ENCODE measurements around the gene NIPSNAP2. TPM values are rescaled to one million over a fixed set of nuclear protein-coding genes. Genes with fewer than 3 reads are reported as not detected.

Gene NIPSNAP2
- polyA plus RNA-seq, 1 of the 3 experiments (the other 2 are of a cell fraction): 57.5 TPM

DNA sequence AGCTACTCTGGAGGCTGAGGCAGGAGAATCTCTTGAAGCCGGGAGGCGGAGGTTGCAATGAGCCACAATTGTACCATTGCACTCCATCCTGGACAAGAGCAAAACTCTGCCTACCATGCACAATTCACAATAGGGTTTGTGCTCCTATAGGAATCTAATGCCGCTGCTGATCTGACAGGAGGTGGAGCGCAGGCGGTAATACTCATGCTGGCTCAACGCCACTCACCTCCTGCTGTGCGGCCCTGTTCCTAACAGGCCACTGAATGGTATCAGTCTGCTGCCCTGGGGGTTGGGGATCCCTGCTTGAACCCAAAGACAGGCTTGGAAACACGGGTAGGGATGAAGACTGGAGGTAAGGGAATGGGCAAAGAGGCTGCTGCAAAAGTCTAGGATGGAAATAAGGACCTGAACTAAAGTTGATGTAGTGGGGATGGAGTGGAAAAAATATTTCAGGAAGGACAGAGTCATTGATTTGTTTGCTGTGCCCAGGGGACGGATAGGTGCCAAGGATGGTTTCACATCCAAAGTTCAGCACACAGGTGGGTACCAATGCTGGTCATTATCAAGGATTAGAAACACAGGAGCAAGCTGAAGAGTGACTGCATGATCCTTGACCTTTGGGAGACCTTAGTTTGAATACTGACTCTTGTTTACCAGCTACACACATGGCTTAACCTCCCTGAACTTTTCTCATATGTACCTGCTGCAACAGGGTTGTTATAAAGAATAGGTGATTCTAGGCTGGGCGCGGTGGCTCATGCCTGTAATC is 10.5 kb upstream of the NIPSNAP2 start:
- Histone ChIP-seq H3K9me2 (no peaks in the 10 kb centered on the region), H3F3A (replicated peaks; ENCODE audit: insufficient read depth) (peaks cover 7% of the 10 kb centered on the region), H2AFZ (ENCODE audit: low read depth) (no peak overlapping the region), H4K20me1 (ENCODE audit: insufficient read depth) (no peaks in the 10 kb centered on the region), H3K9ac (no peak overlapping the region), H3K79me2 (ENCODE audit: insufficient read depth) (peaks cover 25% of the 10 kb centered on the region), H3K4me3 (ENCODE audit: low read depth in 2 of 2, low read length in 1 of 2) (no peak overlapping the region), H3K4me2 (no peak overlapping the region), H3K9me3 (no peaks in the 10 kb centered on the region), H3K27me3 (ENCODE audit: insufficient read depth) (no peaks in the 10 kb centered on the region), H3K4me1 (ENCODE audit: control insufficient read depth in 1 of 2, insufficient read depth in 2 of 2, low read depth in 1 of 2, low read length in 1 of 2) (peaks cover 0 to 6% of the 10 kb centered on the region in 2 experiments; a peak in 2 of 4 replicates), H3K36me3 (replicated peaks in 1 of 2; ENCODE audit: control insufficient read depth in 1 of 2, insufficient read depth in 2 of 2, low read length in 1 of 2) (peaks cover 12 to 28% of the 10 kb centered on the region in 2 experiments), H3K27ac (ENCODE audit: low read depth in 2 of 2, low read length in 1 of 2) (no peak overlapping the region)
- CTCF ChIA-PET: interaction anchor here (2.8 kb wide), 1 partner anchor 11 kb away, joined by 28 read pairs; the partner anchor contains the start of gene NIPSNAP2
- POLR2A ChIA-PET: no interaction called here
- 94% methylated on average over 11 of the region's 11 CpGs for WGBS (ENCODE audit: low lambda C conversion rate)
- DNase-seq: no peak
- no peak for TF ChIP-seq FOSL2 (IDR thresholded peaks at IDR 0.05; ENCODE audit: borderline replicate concordance, low read depth)
- no peak for TF ChIP-seq USF1 (IDR thresholded peaks at IDR 0.05; ENCODE audit: borderline replicate concordance, low read depth)
- no peak for TF ChIP-seq ELF1 (IDR thresholded peaks at IDR 0.05)

DNA sequence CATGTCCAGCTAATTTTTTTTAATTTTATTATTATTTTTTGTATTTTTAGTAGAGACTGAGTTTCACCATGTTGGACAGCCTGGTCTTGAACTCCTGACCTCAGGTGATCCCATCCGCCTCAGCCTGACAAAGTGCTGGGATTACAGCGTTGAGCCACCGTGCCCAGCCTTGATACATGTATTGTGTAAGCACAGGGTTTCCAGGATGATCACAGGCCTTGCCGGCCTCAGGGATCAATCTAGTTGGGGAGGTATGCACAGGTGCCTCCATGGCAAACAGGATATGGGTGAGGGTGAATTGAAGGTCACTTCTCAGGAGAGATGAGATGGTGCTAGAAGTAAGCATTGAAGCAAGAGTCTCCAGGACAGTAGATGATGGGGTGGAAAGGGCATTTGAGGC is 7.2 kb upstream of the NIPSNAP2 start:
- Histone ChIP-seq H3K4me2 (no peak overlapping the region), H4K20me1 (ENCODE audit: insufficient read depth) (no peaks in the 10 kb centered on the region), H3K4me3 (ENCODE audit: low read depth in 2 of 2, low read length in 1 of 2) (no peak overlapping the region), H3K79me2 (ENCODE audit: insufficient read depth) (peaks cover 20% of the 10 kb centered on the region), H2AFZ (ENCODE audit: low read depth) (no peak overlapping the region), H3K27ac (ENCODE audit: low read depth in 2 of 2, low read length in 1 of 2) (no peak overlapping the region), H3K36me3 (replicated peaks in 1 of 2; ENCODE audit: control insufficient read depth in 1 of 2, insufficient read depth in 2 of 2, low read length in 1 of 2) (peaks cover 12 to 28% of the 10 kb centered on the region in 2 experiments), H3K4me1 (ENCODE audit: control insufficient read depth in 1 of 2, insufficient read depth in 2 of 2, low read depth in 1 of 2, low read length in 1 of 2) (peaks cover 0 to 6% of the 10 kb centered on the region in 2 experiments; a peak in 2 of 4 replicates), H3K9me2 (no peaks in the 10 kb centered on the region), H3F3A (replicated peaks; ENCODE audit: insufficient read depth) (peaks cover 10% of the 10 kb centered on the region), H3K9ac (no peak overlapping the region), H3K27me3 (ENCODE audit: insufficient read depth) (no peaks in the 10 kb centered on the region), H3K9me3 (no peaks in the 10 kb centered on the region)
- TF ChIP-seq ELF1 (IDR thresholded peaks at IDR 0.05) (no peak), NFIC (IDR thresholded peaks at IDR 0.05; ENCODE audit: borderline replicate concordance) (no peak), CHD2 (IDR thresholded peaks at IDR 0.05; ENCODE audit: low read length, partially characterized antibody) (no peak), FOXJ3 (CRISPR knock-in tag; IDR thresholded peaks at IDR 0.05) (no peak), GATA2 (CRISPR knock-in tag; IDR thresholded peaks at IDR 0.05) (no peak), USF1 (IDR thresholded peaks at IDR 0.05; ENCODE audit: borderline replicate concordance, low read depth) (no peak), FOXM1 (IDR thresholded peaks at IDR 0.05; ENCODE audit: low read depth) (no peak)
- TF ChIP-seq, protein P1, sequence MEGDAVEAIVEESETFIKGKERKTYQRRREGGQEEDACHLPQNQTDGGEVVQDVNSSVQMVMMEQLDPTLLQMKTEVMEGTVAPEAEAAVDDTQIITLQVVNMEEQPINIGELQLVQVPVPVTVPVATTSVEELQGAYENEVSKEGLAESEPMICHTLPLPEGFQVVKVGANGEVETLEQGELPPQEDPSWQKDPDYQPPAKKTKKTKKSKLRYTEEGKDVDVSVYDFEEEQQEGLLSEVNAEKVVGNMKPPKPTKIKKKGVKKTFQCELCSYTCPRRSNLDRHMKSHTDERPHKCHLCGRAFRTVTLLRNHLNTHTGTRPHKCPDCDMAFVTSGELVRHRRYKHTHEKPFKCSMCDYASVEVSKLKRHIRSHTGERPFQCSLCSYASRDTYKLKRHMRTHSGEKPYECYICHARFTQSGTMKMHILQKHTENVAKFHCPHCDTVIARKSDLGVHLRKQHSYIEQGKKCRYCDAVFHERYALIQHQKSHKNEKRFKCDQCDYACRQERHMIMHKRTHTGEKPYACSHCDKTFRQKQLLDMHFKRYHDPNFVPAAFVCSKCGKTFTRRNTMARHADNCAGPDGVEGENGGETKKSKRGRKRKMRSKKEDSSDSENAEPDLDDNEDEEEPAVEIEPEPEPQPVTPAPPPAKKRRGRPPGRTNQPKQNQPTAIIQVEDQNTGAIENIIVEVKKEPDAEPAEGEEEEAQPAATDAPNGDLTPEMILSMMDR (IDR thresholded peaks at IDR 0.05): no peak
- no peak for DNase-seq
- CTCF ChIA-PET: no interaction called here
- POLR2A ChIA-PET: no interaction called here
- WGBS (ENCODE audit: low lambda C conversion rate): 77% methylated on average over 4 of the region's 4 CpGs
